GM12892 (cell line): ENCODE measurements around the gene CNTNAP3B.
"Not testable (repeated sequence)": the region's sequence is repeated elsewhere in the genome, so short reads cannot be mapped to it uniquely, and the experiment has no call there.

Source experiments
- POLR2A ChIP-seq: IDR thresholded peaks from 2 replicates; pipeline ENCODE4 v1.6.1; 2011; ENCODE audit warnings: low read depth, low read length, control low read depth
- POLR2AphosphoS5 ChIP-seq: IDR thresholded peaks from 2 replicates; pipeline ENCODE4 v1.6.1; 2011; ENCODE audit warnings: low read depth, low read length, control low read depth
- TAF1 ChIP-seq: IDR thresholded peaks from 2 replicates; pipeline ENCODE4 v1.6.1; 2011; ENCODE audit warnings: low read depth, mild to moderate bottlenecking, control low read depth, low read length, borderline replicate concordance

DNA sequence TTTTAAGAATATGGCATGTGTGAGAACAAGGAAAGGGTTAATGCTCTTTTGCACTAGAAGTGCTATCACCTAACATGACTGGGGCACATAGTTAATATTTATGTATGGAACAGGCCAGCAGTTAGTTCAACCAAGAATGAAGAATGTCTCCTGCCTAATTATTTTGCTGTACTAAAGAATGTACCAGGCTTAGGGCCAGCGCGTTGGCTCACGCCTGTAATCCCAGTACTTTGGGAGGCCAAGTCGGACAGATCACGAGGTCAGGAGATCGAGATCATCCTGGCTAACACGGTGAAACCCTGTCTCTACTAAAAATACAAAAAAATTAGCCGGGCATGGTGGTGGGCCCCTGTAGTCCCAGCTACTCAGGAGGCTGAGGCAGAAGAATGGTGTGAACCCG, 114.9 kb downstream of the CNTNAP3B start:
- not testable (repeated sequence) for TF ChIP-seq TAF1, POLR2A, POLR2AphosphoS5
